HepG2 (cell line): ENCODE data around the gene CBX2. TPM values are rescaled to one million over a fixed set of nuclear protein-coding genes. Genes with fewer than 3 reads are reported as not detected.

Source experiments
- KLF11 ChIP-seq: IDR thresholded peaks from 2 replicates; pipeline ENCODE4 v1.6.1; 2016; ENCODE audit warnings: missing compliant biosample characterization
- MEIS2 ChIP-seq: sonication (generic); formaldehyde crosslinking; IDR thresholded peaks from 2 replicates; pipeline ENCODE4 v1.9.0; 2021; ENCODE audit warnings: mild to moderate bottlenecking, missing genetic modification reagents
- NCOA1 ChIP-seq: sonication (generic); formaldehyde crosslinking; IDR thresholded peaks from 2 replicates; pipeline ENCODE4 v1.9.0; 2021; ENCODE audit warnings: missing genetic modification reagents
- PHF5A ChIP-seq: IDR thresholded peaks from one replicate; pipeline ENCODE4 v1.6.1; 2018; ENCODE audit warnings: low read depth, missing genetic modification reagents; ENCODE audit not compliant: unreplicated experiment
- PHF8 ChIP-seq: sonication (generic); formaldehyde crosslinking; IDR thresholded peaks from 2 replicates; pipeline ENCODE4 v1.5.0; 2020; ENCODE audit warnings: missing genetic modification reagents
- PRDM10 ChIP-seq: sonication (generic); formaldehyde crosslinking; IDR thresholded peaks from 2 replicates; pipeline ENCODE4 v1.4.0; 2020; ENCODE audit warnings: low read depth, missing genetic modification reagents
- SIN3B ChIP-seq: fragments of 150-350 bp; IDR thresholded peaks from 2 replicates; pipeline ENCODE4 v1.6.1; 2014; ENCODE audit warnings: low read length
- SMARCE1 ChIP-seq: fragments of 450-650 bp; IDR thresholded peaks from 2 replicates; pipeline ENCODE4 v1.6.1; 2017; ENCODE audit warnings: borderline replicate concordance
- SYNCRIP ChIP-seq: fragments of 200-400 bp; formaldehyde crosslinking; IDR thresholded peaks from 2 replicates; pipeline ENCODE4 v1.6.1; 2018; ENCODE audit warnings: mild to moderate bottlenecking, low read depth, low read length; ENCODE audit not compliant: insufficient read depth
- TRIM24 ChIP-seq: sonication (generic); formaldehyde crosslinking; IDR thresholded peaks from 2 replicates; pipeline ENCODE4 v1.8.0; 2022; ENCODE audit warnings: mild to moderate bottlenecking, missing genetic modification reagents
- XRCC5 ChIP-seq: fragments of 200-400 bp; formaldehyde crosslinking; optimal IDR thresholded peaks from 2 replicates; pipeline ENCODE3; 2017; ENCODE audit warnings: mild to moderate bottlenecking, low read length
- ZFP36 ChIP-seq: fragments of 150-350 bp; IDR thresholded peaks from 2 replicates; pipeline ENCODE4 v1.6.1; 2018; ENCODE audit warnings: borderline replicate concordance, low read length, low read depth; ENCODE audit not compliant: partially characterized antibody
- ZFP36L1 ChIP-seq: sonication (generic); formaldehyde crosslinking; IDR thresholded peaks from 2 replicates; pipeline ENCODE4 v1.8.0; 2022; ENCODE audit warnings: mild to moderate bottlenecking, missing genetic modification reagents, moderate library complexity
- ZNF549 ChIP-seq: sonication (generic); formaldehyde crosslinking; IDR thresholded peaks from 2 replicates; pipeline ENCODE4 v1.5.0; 2020; ENCODE audit warnings: missing genetic modification reagents
- ZNF609 ChIP-seq: sonication (generic); formaldehyde crosslinking; IDR thresholded peaks from 2 replicates; pipeline ENCODE4 v1.4.0; 2020; ENCODE audit warnings: mild to moderate bottlenecking, missing genetic modification reagents, borderline replicate concordance
- ZNF883 ChIP-seq: sonication (generic); formaldehyde crosslinking; IDR thresholded peaks from 2 replicates; pipeline ENCODE4 v1.5.1; 2020; ENCODE audit warnings: mild to moderate bottlenecking, missing genetic modification reagents; ENCODE audit errors: not compliant biosample characterization
- polyA plus RNA-seq, 8 experiments: library from polyadenylated mRNA; depleted of rRNA in 3 of 8; stranded (reverse) in 7 of 8; unstranded in 1 of 8; fragments of >200 nt; fragmentation: Illumina TruSeq in 4 of 8; extraction: Trizol in 4 of 8; gene quantifications; 2 replicates each; pipeline versions ENCODE4 v1.2.1 to v1.2.3, GENCODE V29; 2011 to 2016; ENCODE audit warnings: low read depth in 4 of 8, missing spikeins in 1 of 8, mixed read lengths in 1 of 8; ENCODE audit not compliant: insufficient read depth in 1 of 8
- total RNA-seq, 5 experiments: library from RNA; depleted of rRNA; stranded (reverse); fragments of >200 nt; fragmentation: Illumina TruSeq; extraction: Trizol; gene quantifications; 2 replicates each; pipeline ENCODE4 v1.2.3, GENCODE V29; 2016; ENCODE audit warnings: low read depth in 1 of 5
- TF ChIP-seq, protein P1 (sequence below): sonication (generic); formaldehyde crosslinking; IDR thresholded peaks from 2 replicates; pipeline ENCODE4 v1.4.0; 2020; ENCODE audit warnings: mild to moderate bottlenecking, missing genetic modification reagents
- TF ChIP-seq, protein P2 (sequence below): sonication (generic); formaldehyde crosslinking; IDR thresholded peaks from 2 replicates; pipeline ENCODE4 v1.4.0; 2020; ENCODE audit warnings: mild to moderate bottlenecking, missing genetic modification reagents

The CBX2 gene
- total and polyA plus RNA-seq, 2 of the 13 experiments (the other 11 are each of a cell fraction or from before 2014, with no cell fraction given) = 14.5 to 31.1 TPM

GRCh38 chr17:79832218-79833109 lies 54.5 kb downstream of the CBX2 start (continued):
- TF ChIP-seq ZNF883 = peak; percentile 90
- TF ChIP-seq PHF5A (CRISPR knock-in tag) = peak; percentile 30
- no peak for TF ChIP-seq SIN3B
- no peak for TF ChIP-seq ZFP36
- TF ChIP-seq TRIM24 = no peak
- no peak for TF ChIP-seq NCOA1 (CRISPR knock-in tag)
- TF ChIP-seq, protein P1, sequence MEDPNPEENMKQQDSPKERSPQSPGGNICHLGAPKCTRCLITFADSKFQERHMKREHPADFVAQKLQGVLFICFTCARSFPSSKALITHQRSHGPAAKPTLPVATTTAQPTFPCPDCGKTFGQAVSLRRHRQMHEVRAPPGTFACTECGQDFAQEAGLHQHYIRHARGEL (CRISPR knock-in tag) = no peak
- peak; percentile 57; the same call in 1 of the 2 replicates for TF ChIP-seq ZFP36L1 (CRISPR knock-in tag)
- no peak for TF ChIP-seq PRDM10 (CRISPR knock-in tag)
- TF ChIP-seq KLF11 (CRISPR knock-in tag) = no peak
- TF ChIP-seq, protein P2, sequence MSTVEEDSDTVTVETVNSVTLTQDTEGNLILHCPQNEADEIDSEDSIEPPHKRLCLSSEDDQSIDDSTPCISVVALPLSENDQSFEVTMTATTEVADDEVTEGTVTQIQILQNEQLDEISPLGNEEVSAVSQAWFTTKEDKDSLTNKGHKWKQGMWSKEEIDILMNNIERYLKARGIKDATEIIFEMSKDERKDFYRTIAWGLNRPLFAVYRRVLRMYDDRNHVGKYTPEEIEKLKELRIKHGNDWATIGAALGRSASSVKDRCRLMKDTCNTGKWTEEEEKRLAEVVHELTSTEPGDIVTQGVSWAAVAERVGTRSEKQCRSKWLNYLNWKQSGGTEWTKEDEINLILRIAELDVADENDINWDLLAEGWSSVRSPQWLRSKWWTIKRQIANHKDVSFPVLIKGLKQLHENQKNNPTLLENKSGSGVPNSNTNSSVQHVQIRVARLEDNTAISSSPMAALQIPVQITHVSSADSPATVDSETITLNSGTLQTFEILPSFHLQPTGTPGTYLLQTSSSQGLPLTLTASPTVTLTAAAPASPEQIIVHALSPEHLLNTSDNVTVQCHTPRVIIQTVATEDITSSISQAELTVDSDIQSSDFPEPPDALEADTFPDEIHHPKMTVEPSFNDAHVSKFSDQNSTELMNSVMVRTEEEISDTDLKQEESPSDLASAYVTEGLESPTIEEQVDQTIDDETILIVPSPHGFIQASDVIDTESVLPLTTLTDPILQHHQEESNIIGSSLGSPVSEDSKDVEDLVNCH (CRISPR knock-in tag) = no peak
- TF ChIP-seq XRCC5 = no peak
- no peak for TF ChIP-seq SYNCRIP
- TF ChIP-seq PHF8 (CRISPR knock-in tag) = peak; percentile 47
- TF ChIP-seq MEIS2 (CRISPR knock-in tag) = no peak
- TF ChIP-seq ZNF549 = 0 out of 2 replicates have a peak, but pooled peaks have one; percentile 38
- TF ChIP-seq SMARCE1 = no peak
- peak; percentile 36; the same call in 1 of the 2 replicates for TF ChIP-seq ZNF609
